ENCODE measurements around the gene RTL9.

DNA sequence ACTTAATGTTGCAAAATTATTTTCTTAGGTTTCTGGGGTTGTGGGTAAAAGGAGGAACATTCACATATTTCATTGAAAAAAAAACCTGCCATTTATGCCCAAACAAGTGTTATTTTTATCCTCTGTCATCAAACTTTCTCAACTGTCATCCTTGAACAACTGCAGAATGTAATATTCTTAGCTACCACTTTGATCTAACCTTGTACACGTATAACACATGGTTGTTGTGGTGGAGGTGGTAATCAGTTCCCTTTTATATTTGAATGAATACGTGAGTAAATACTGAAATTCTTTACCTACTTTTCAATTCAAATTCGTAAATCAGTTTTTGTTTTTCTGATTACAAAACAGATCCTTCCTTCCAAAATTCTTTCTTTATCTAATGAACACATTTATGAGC is 37.0 kb upstream of the RTL9 start:
- TF ChIP-seq POLR2A (IDR thresholded peaks at IDR 0.05), result no peak
- TF ChIP-seq, protein P1, sequence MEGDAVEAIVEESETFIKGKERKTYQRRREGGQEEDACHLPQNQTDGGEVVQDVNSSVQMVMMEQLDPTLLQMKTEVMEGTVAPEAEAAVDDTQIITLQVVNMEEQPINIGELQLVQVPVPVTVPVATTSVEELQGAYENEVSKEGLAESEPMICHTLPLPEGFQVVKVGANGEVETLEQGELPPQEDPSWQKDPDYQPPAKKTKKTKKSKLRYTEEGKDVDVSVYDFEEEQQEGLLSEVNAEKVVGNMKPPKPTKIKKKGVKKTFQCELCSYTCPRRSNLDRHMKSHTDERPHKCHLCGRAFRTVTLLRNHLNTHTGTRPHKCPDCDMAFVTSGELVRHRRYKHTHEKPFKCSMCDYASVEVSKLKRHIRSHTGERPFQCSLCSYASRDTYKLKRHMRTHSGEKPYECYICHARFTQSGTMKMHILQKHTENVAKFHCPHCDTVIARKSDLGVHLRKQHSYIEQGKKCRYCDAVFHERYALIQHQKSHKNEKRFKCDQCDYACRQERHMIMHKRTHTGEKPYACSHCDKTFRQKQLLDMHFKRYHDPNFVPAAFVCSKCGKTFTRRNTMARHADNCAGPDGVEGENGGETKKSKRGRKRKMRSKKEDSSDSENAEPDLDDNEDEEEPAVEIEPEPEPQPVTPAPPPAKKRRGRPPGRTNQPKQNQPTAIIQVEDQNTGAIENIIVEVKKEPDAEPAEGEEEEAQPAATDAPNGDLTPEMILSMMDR (IDR thresholded peaks at IDR 0.05), result no peak

Data from Peyer's patch (tissue), 4 donors.